Stimulated activated CD4-positive, alpha-beta T cell treated with anti-CD3 and anti-CD28 coated beads, TNF-alpha, amount 100 ng/mL, for 4 hours (primary cell): ENCODE measurements around the gene SLC25A14.

Source experiments
- DNase-seq, 3 experiments: peaks; one replicate each; pipeline ENCODE4 v3.0.0-alpha.2; 2020; ENCODE audit warnings: low read depth in 3 of 3

The SLC25A14 gene

DNA sequence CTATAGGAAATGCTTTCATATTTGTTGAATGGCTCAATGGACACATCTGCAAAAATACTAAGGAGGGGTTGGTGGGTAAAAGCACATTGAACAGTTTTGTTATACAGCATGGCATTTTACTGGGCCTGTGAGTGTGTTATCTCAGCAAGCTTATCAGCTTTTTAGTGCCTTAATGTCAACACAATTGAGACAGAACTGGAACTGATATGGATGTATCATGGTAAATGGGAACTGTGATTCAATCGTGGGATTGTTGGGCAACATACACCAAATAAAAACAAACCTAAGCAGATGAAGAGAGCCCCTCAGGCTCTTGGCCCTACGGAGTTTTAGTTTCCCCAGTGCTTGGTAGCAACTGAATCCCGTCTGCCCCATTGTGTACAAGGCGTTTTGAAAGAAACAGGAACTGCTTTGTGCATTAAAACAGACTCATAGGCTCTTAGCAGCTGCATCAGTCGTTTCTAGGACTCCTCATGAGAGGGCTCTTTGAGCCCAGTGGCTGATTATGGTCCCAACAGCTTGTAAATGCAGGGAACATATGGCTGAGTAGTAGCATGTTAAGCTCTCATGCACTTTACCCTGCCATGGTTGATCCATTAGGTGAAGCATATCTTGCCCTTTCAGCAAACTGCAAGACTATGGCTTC, 38.4 kb downstream of the SLC25A14 start:
- DNase-seq = no peak

DNA sequence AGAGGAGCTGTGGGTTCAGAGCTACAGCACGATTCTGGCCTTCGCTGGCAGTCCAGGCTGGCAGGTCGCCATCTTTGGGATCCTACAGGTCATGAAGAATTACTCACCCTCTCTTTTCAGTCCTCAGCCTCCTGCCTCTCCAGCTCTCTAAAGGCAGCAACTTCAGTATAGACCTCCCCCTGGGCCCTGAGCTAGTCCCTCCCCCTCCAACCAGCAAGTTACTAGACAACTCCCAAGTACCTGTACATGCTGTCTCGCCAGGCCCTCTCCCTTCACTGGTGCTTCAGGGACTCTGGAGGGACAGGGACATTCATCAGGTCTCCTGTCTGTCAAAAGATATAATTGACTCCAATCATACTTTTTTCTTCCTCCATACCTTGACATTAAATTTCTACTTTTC, 45.8 kb downstream of the SLC25A14 start, which contains the start of gene GPR119:
Gene GPR119, minus strand, starts transcription at position 155 of the 400 bp plus-strand sequence. CDS start 227 bp downstream, outside the sequence.
- DNase-seq = no peak

- DNase-seq = no peak
Measured at GRCh38 chrX:130386408-130386808, 46.7 kb downstream of the SLC25A14 start.

- DNase-seq = no peak
Measured at GRCh38 chrX:130393451-130394074, 53.8 kb downstream of the SLC25A14 start.

- no peak for DNase-seq
Measured at GRCh38 chrX:130395341-130395740, 55.6 kb downstream of the SLC25A14 start.

DNA sequence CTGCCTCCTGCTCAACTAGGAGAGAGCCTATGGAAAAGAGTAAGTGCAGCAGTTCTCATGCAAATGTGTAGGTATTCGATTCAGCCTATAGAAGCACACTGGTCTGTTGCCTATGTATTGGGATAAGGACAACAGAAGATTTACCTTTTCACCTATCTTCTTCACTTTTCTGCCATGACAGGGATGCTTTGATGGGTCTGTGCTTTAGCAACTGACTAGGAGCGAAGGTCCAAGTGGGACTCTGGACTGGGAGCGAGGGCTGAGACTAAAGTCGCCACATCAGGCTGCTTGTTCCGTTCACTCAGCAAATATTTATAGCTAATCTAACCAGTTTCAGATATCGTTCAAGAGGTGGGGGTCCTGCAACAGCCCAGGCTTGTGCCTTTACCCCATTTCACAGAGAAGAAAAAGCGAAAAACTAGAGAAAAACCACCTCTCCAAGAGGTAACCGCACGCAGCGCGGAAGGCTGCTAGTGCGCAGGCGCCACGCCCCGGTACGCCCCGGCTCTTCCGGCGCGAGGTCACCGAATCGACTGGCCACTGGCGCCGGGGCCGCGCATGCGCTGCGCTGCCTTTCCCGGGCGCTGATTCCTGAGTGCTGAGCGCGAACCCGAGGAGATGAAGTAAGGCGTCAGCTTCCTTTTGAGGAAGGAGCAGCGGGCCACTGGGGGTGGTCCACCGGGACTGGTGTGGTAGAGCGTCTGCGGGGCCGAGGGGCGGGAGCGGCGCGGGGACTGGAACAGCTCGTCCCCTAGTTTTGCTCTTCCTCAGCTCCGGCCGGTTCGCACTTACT, 61.9 kb downstream of the SLC25A14 start, which contains the start of gene RBMX2:
Gene RBMX2, plus strand, starts transcription at position 573 of the 793 bp plus-strand sequence. Its CDS starts 46 bp downstream, at position 619.
- peak; percentile 37 to 49 (median 41) for DNase-seq

GRCh38 chrX:130402208-130402684, 62.5 kb downstream of the SLC25A14 start:
- DNase-seq = no peak

DNA sequence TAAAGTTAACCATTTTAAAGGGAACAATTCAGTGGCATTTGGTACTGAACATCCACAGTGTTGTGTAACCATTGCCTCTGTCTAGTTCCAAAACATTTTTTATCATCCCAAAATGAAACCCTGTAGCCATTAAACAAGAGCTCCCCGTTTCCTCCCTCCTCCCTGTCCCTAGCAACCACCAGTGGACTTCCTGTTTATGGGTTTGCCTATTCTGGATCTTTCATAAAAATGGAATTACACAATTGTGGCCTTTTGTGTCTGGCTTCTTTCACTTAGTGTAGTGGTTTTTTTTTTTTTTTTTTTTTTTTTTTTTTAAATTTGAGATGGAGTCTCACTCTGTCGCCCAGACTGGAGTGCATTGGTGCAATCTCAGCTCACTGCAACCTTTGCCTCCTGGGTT, 73.7 kb downstream of the SLC25A14 start:
- no peak for DNase-seq

DNA sequence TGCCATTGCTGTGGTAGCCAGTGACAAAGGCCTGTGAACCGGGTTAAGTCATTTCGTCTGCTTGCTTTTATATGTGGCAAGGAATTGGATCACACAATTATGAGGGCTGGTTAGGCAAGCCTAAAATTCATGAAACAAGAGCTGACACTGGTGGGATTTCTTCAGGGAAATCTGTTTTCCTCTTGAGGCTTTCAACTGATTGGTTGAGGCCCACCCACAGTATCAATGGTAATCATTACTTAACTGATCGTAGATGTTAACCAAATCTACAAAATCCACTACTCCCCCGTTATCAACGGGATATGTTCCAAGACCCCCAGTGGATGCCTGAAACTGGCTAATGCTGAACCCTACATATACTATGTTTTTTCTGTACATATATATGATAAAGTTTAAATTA, 75.1 kb downstream of the SLC25A14 start:
- no peak for DNase-seq

DNA sequence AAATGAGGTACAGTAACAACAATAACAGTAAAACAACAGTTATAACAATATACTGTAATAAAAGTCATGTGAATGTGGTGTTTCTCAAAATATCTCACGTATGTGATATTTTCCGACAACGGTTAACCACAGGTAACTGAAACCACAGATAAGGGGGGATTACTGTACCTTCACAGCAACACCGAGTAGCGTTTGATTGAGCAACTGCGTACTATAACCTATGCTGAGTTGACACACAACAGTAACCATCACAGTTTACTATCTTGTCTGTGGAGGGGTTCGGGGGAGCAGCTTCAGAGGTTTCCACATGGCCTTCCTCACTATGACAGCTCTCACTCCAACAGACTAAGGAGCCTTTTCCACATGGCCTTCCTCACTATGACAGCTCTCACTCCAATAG, 75.5 kb downstream of the SLC25A14 start:
- DNase-seq = no peak

GRCh38 chrX:130416785-130417184, 77.1 kb downstream of the SLC25A14 start:
- no peak for DNase-seq

- DNase-seq = no peak
Measured at GRCh38 chrX:130418066-130418465, 78.3 kb downstream of the SLC25A14 start.

DNA sequence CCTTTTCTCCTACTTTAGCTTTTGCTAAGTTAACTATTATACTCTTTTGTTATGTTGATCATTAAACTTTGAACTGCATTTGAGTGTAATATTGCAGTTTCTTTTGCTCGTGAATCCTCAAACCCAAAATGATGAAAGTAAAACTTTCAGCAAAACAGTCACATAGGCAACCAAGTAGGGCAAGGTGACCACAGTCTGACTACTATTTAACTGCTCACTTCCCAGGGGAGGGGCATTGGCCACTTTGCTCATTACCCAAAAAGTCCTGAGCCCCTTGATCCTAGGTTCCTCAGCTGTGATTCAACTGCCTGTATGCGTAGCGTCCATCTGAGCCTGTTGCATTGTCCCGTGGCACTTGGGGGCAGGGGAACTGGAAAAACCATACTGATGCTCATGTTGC, 79.0 kb downstream of the SLC25A14 start:
- no peak for DNase-seq

DNA sequence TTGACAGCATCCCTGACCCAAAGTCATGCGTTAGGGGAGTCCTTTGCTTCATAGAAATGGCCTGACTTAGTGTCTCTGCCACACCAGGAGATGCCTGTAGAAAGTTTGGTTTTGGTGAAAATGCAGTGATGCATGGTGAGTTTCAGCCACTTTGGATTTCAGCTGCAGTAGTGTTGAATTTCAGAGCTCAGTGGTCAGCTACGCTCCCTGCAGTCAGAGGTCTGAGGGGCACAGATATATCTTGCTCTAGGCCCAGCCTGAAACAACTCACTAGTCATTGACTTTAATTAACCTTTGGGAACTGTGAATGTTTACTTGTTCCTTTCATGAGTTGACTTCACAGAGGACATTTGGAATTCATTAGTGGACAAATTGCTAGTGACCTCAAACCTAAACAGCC, 79.5 kb downstream of the SLC25A14 start:
- DNase-seq = no peak
